ENCODE measurements around the gene GLIS1. TPM values are rescaled to one million over a fixed set of nuclear protein-coding genes. Genes with fewer than 3 reads are reported as not detected.

Gene GLIS1
- total RNA-seq, 1 experiment from 2014 or later, result 1.7 TPM

DNA sequence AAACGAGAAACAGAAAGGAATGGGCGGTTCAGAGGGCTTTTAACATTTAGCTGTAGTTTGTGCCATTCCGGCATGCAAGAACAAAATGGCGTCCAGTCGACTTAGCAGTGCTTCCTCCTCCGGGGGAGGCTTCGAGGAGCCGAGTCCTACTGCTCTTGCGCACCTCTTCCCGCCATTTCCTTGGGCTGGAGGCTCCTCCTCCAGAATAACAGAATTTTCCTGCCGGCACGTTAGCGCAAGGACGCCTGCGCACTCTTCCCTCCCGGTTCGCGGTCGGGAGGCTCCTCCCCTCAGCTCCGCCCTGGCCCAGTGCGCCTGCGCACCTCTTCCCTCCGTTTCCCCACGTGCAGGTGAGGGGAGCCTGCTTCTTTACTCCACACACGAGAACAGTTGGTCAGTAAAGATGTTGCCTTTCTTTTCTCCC is 278.7 kb downstream of the GLIS1 start:
- ChIA-PET CTCF (no interaction called here), POLR2A (ENCODE audit: unreplicated experiment) (no interaction called here)
- Histone ChIP-seq H3K27ac (ENCODE audit: low read length) (no peak overlapping the region), H3K4me1 (ENCODE audit: insufficient read depth, low read length) (peaks cover 8% of the 10 kb centered on the region), H3K27me3 (ENCODE audit: low read length) (no peaks in the 10 kb centered on the region), H3K9me3 (ENCODE audit: low read length) (no peaks in the 10 kb centered on the region), H2AFZ (ENCODE audit: low read length) (no peak overlapping the region), H3K4me2 (ENCODE audit: low read length) (no peak overlapping the region), H3K79me2 (ENCODE audit: low read length) (no peaks in the 10 kb centered on the region), H3K36me3 (ENCODE audit: low read depth, low read length) (no peaks in the 10 kb centered on the region), H3K4me3 (ENCODE audit: low read length) (no peak overlapping the region), H3F3A (ENCODE audit: low read length, unreplicated experiment) (no peaks in the 10 kb centered on the region), H3K9ac (ENCODE audit: low read length) (no peak overlapping the region), H4K20me1 (ENCODE audit: low read length) (no peaks in the 10 kb centered on the region), H3K9me2 (replicated peaks; ENCODE audit: low read length) (no peaks in the 10 kb centered on the region)
- TF ChIP-seq EZH2 (IDR thresholded peaks at IDR 0.05; ENCODE audit: low read length, unreplicated experiment), result no peak
- TF ChIP-seq, protein P1, sequence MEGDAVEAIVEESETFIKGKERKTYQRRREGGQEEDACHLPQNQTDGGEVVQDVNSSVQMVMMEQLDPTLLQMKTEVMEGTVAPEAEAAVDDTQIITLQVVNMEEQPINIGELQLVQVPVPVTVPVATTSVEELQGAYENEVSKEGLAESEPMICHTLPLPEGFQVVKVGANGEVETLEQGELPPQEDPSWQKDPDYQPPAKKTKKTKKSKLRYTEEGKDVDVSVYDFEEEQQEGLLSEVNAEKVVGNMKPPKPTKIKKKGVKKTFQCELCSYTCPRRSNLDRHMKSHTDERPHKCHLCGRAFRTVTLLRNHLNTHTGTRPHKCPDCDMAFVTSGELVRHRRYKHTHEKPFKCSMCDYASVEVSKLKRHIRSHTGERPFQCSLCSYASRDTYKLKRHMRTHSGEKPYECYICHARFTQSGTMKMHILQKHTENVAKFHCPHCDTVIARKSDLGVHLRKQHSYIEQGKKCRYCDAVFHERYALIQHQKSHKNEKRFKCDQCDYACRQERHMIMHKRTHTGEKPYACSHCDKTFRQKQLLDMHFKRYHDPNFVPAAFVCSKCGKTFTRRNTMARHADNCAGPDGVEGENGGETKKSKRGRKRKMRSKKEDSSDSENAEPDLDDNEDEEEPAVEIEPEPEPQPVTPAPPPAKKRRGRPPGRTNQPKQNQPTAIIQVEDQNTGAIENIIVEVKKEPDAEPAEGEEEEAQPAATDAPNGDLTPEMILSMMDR (conservative IDR thresholded peaks at IDR 0.05; ENCODE audit: low read depth, low read length), result no peak
- no peak for TF ChIP-seq EZH2phosphoT487 (IDR thresholded peaks at IDR 0.05; ENCODE audit: borderline replicate concordance, low read length)
- intact Hi-C loops (cut with micrococcal nuclease), result no loop called here
- BruUV-seq (replicated peaks), result no TSS peak
- DNase-seq (no peak), ATAC-seq (no peak)

DNA sequence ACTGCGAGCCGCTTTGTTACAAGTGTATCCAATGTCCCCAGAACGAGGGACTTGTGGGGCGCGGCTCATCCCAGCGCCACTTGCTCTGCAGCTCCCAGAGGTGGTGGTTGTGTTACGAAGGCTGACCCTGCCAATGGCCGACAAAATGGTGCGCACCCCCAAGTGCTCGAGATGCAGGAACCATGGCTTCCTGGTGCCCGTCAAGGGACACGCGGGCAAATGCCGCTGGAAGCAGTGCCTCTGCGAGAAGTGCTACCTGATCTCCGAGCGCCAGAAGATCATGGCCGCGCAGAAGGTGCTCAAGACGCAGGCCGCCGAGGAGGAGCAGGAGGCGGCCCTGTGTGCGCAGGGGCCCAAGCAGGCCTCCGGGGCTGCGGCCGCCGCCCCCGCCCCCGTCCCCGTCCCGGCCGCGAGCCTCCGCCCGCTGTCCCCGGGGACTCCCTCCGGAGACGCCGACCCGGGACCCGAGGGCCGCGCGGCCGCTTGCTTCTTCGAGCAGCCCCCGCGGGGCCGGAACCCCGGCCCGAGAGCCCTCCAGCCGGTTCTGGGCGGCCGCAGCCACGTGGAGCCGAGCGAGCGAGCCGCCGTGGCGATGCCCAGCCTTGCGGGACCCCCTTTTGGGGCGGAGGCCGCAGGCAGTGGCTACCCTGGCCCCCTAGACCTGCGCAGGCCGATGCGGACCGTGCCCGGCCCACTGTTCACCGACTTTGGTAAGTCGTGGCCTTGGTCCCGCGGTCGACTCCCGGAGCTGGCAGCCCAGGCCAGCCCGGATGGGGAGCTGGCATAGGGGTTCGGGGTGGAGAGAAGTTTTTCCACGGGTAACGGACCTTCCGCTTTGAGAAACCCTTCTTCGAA is 279.4 kb downstream of the GLIS1 start, which contains the start of gene DMRTB1:
Gene DMRTB1, plus strand, starts transcription at position 79 of the 855 bp plus-strand sequence. Its CDS starts 55 bp downstream, at position 134.
- Histone ChIP-seq H4K20me1 (ENCODE audit: low read length) (no peaks in the 10 kb centered on the region), H3F3A (ENCODE audit: low read length, unreplicated experiment) (no peaks in the 10 kb centered on the region), H3K4me2 (ENCODE audit: low read length) (no peak within 1 kb of the TSS), H3K9me2 (replicated peaks; ENCODE audit: low read length) (no peaks in the 10 kb centered on the region), H3K79me2 (ENCODE audit: low read length) (no peaks in the 10 kb centered on the region), H3K9ac (ENCODE audit: low read length) (no peak within 1 kb of the TSS), H3K4me1 (ENCODE audit: insufficient read depth, low read length) (peaks cover 8% of the 10 kb centered on the region), H3K36me3 (ENCODE audit: low read depth, low read length) (no peaks in the 10 kb centered on the region), H3K4me3 (ENCODE audit: low read length) (no peak within 1 kb of the TSS), H3K27me3 (ENCODE audit: low read length) (no peaks in the 10 kb centered on the region), H3K9me3 (ENCODE audit: low read length) (no peaks in the 10 kb centered on the region), H3K27ac (ENCODE audit: low read length) (no peak within 1 kb of the TSS), H2AFZ (ENCODE audit: low read length) (no peak within 1 kb of the TSS)
- TF ChIP-seq, protein P1 (conservative IDR thresholded peaks at IDR 0.05; ENCODE audit: low read depth, low read length), result no peak
- no peak for TF ChIP-seq EZH2 (IDR thresholded peaks at IDR 0.05; ENCODE audit: low read length, unreplicated experiment)
- no peak for TF ChIP-seq EZH2phosphoT487 (IDR thresholded peaks at IDR 0.05; ENCODE audit: borderline replicate concordance, low read length)
- no peak for DNase-seq
- intact Hi-C loops (cut with micrococcal nuclease), result no loop called here
- ATAC-seq, result no peak
- no TSS peak for BruUV-seq (replicated peaks)
- CTCF ChIA-PET, result no interaction called here
- POLR2A ChIA-PET (ENCODE audit: unreplicated experiment), result no interaction called here

DNA sequence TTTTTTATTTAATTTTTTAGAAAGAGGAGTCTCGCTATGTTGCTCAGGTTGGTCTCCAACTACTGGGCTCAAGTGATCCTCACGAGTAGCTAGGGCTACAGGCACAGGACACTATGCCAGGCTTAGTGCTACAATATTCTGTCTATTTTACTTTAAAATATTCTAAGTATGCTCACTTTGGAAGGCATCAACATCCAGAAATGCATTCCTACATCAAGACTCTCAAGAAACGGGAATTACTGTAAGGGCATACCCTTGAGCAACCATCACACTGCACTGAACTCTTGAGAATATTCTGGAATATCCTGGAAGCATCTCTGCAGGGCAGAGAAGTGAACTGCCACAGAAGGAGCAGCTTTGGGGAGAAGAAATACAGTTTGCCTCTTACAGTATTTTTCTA is 280.3 kb downstream of the GLIS1 start:
- CTCF ChIA-PET, result no interaction called here
- no peak overlapping the region for H2AFZ ChIP-seq (ENCODE audit: low read length)
- no TSS peak for BruUV-seq (replicated peaks)

More for the DNA sequence above, 280.3 kb downstream of the GLIS1 start:
- Histone ChIP-seq H4K20me1 (ENCODE audit: low read length) (no peaks in the 10 kb centered on the region), H3K4me3 (ENCODE audit: low read length) (no peak overlapping the region), H3K27ac (ENCODE audit: low read length) (no peak overlapping the region), H3K27me3 (ENCODE audit: low read length) (no peaks in the 10 kb centered on the region), H3K79me2 (ENCODE audit: low read length) (no peaks in the 10 kb centered on the region), H3K9me3 (ENCODE audit: low read length) (no peaks in the 10 kb centered on the region), H3K36me3 (ENCODE audit: low read depth, low read length) (no peaks in the 10 kb centered on the region), H3K4me1 (ENCODE audit: insufficient read depth, low read length) (peaks cover 8% of the 10 kb centered on the region), H3K4me2 (ENCODE audit: low read length) (no peak overlapping the region), H3F3A (ENCODE audit: low read length, unreplicated experiment) (no peaks in the 10 kb centered on the region), H3K9me2 (replicated peaks; ENCODE audit: low read length) (no peaks in the 10 kb centered on the region), H3K9ac (ENCODE audit: low read length) (no peak overlapping the region)
- no peak for DNase-seq
- no peak for ATAC-seq
- POLR2A ChIA-PET (ENCODE audit: unreplicated experiment), result no interaction called here
- intact Hi-C loops (cut with micrococcal nuclease), result no loop called here
- TF ChIP-seq EZH2 (IDR thresholded peaks at IDR 0.05; ENCODE audit: low read length, unreplicated experiment), result no peak
- TF ChIP-seq, protein P1 (conservative IDR thresholded peaks at IDR 0.05; ENCODE audit: low read depth, low read length), result no peak
- TF ChIP-seq EZH2phosphoT487 (IDR thresholded peaks at IDR 0.05; ENCODE audit: borderline replicate concordance, low read length), result no peak
